GM12878 (cell line): ENCODE measurements around the gene F12. TPM values are rescaled to one million over a fixed set of nuclear protein-coding genes. Genes with fewer than 3 reads are reported as not detected.

Source experiments
- ASH2L ChIP-seq: fragments of 300-600, 200-600 bp; sonication (generic); IDR thresholded peaks from 2 replicates; pipeline ENCODE4 v1.6.1; 2017; ENCODE audit warnings: low read depth, mild to moderate bottlenecking, borderline replicate concordance
- CBFB ChIP-seq: IDR thresholded peaks from 2 replicates; pipeline ENCODE4 v1.6.1; 2016; ENCODE audit warnings: antibody characterized with exemption, low read depth
- DPF2 ChIP-seq: fragments of 450-650 bp; IDR thresholded peaks from 2 replicates; pipeline ENCODE4 v1.6.1; 2017; ENCODE audit warnings: mild to moderate bottlenecking
- ESRRA ChIP-seq: IDR thresholded peaks from 2 replicates; pipeline ENCODE4 v1.6.1; 2012; ENCODE audit warnings: mild to moderate bottlenecking, low read length, improper control_type of control experiment
- GATAD2B ChIP-seq: fragments of 450-650 bp; conservative IDR thresholded peaks from 2 replicates; pipeline ENCODE4 v1.6.1; 2017; ENCODE audit warnings: low read depth, mild to moderate bottlenecking, moderate library complexity
- HDAC6 ChIP-seq: fragments of 200-600 bp; sonication (generic); IDR thresholded peaks from one replicate; pipeline ENCODE4 v1.8.0; 2017; ENCODE audit warnings: antibody characterized with exemption; ENCODE audit not compliant: unreplicated experiment
- NFXL1 ChIP-seq: fragments of 450-650 bp; IDR thresholded peaks from 2 replicates; pipeline ENCODE4 v1.6.1; 2017; ENCODE audit warnings: antibody characterized with exemption, mild to moderate bottlenecking, borderline replicate concordance
- POU2F2 ChIP-seq: IDR thresholded peaks from 3 replicates; pipeline ENCODE4 v1.6.1; 2011; ENCODE audit warnings: low read depth, mild to moderate bottlenecking, low read length, borderline replicate concordance
- RB1 ChIP-seq: fragments of 450-650 bp; formaldehyde crosslinking; IDR thresholded peaks from 2 replicates; pipeline ENCODE4 v1.6.1; 2017; ENCODE audit warnings: mild to moderate bottlenecking, borderline replicate concordance
- RELA ChIP-seq: fragments of 450-650 bp; IDR thresholded peaks from 2 replicates; pipeline ENCODE4 v1.8.0; 2014; ENCODE audit warnings: borderline replicate concordance; ENCODE audit not compliant: partially characterized antibody
- SMC3 ChIP-seq: IDR thresholded peaks from 2 replicates; pipeline ENCODE4 v1.6.1; 2011; ENCODE audit warnings: low read length, improper control_type of control experiment, borderline replicate concordance
- SUZ12 ChIP-seq: fragments of 200-600 bp; sonication (generic); IDR thresholded peaks from one replicate; pipeline ENCODE4 v1.6.1; 2018; ENCODE audit warnings: antibody characterized with exemption, mild to moderate bottlenecking; ENCODE audit not compliant: unreplicated experiment
- ZNF622 ChIP-seq: fragments of 450-650 bp; IDR thresholded peaks from 2 replicates; pipeline ENCODE4 v1.6.1; 2017; ENCODE audit warnings: mild to moderate bottlenecking, inconsistent platforms
- polyA plus RNA-seq, 11 experiments: library from polyadenylated mRNA; depleted of rRNA in 4 of 11; unstranded in 6 of 11; stranded (reverse) in 5 of 11; fragments of >200 nt; fragmentation: Nextera tagmentation in 4 of 11; fragmentation: Illumina TruSeq in 1 of 11; extraction: Ambion mirVana in 4 of 11; extraction: Trizol in 1 of 11; gene quantifications; 1 replicate in 1 of 11; 2 replicates in 10 of 11; pipeline versions ENCODE4 v1.2.1 to v1.2.3, GENCODE V29; 2011 to 2016; ENCODE audit warnings: inconsistent platforms in 2 of 11, missing spikeins in 2 of 11, low read depth in 1 of 11
- total RNA-seq, 4 experiments: library from RNA; depleted of rRNA in 3 of 4; stranded (reverse); fragments of >200 nt in 3 of 4; fragmentation: Illumina TruSeq in 1 of 4; extraction: Trizol in 1 of 4; gene quantifications; 2 replicates each; pipeline versions ENCODE4 v1.2.1 to v1.2.3, GENCODE V29; 2013 to 2021
- TF ChIP-seq, protein P1 (sequence below): fragments of 450-650 bp; formaldehyde crosslinking; IDR thresholded peaks from 2 replicates; pipeline ENCODE4 v1.4.0; 2022; ENCODE audit warnings: mild to moderate bottlenecking, moderate library complexity
- TF ChIP-seq, protein P2 (sequence below): fragments of 450-650 bp; IDR thresholded peaks from 2 replicates; pipeline ENCODE4 v1.6.1; 2018; ENCODE audit warnings: borderline replicate concordance, mild to moderate bottlenecking; ENCODE audit not compliant: partially characterized antibody
- TF ChIP-seq, protein P3 (sequence below): IDR thresholded peaks from 2 replicates; pipeline ENCODE4 v1.6.1; 2012; ENCODE audit warnings: mild to moderate bottlenecking, low read depth, low read length
- TF ChIP-seq, protein P4 (sequence below): fragments of 450-650 bp; IDR thresholded peaks from 2 replicates; pipeline ENCODE4 v1.6.1; 2016; ENCODE audit warnings: mild to moderate bottlenecking, moderate library complexity, borderline replicate concordance

F12 gene
- total and polyA plus RNA-seq, 10 of the 15 experiments (the other 5 are each of a cell fraction or from before 2014, with no cell fraction given): 0.25 to 11.3 (median 5.5) TPM

DNA sequence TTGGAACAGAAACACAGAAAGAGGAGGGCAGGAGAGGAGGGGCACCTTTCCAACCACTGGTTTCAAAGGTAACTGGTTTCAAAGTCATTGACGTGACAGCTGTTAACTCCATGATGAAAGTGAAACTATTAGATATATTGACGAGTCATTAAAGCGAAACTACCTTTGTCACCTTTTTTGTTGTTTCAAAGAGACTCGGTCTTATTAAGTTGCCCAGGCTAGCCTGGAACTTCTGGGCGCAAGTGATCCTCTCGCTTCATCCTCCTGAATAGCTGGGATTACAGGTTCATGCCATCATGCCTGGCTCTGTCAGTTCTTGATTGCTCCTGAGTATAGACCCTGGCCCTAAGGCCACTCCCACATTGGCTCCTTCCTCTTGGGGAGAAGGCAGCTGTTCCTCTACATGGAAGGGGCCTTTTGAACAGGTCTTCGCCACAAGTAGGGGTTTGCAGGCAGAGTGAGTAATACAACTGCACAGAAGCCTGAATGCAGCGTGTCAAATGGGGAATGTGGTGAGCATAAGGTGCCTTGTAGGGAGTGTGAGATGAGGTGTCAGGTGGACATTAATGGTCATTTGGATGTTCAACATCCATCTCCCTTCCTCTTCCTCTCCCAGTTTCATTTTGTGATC lies 3.4 kb upstream of the F12 start (continued):
- TF ChIP-seq, protein P1, sequence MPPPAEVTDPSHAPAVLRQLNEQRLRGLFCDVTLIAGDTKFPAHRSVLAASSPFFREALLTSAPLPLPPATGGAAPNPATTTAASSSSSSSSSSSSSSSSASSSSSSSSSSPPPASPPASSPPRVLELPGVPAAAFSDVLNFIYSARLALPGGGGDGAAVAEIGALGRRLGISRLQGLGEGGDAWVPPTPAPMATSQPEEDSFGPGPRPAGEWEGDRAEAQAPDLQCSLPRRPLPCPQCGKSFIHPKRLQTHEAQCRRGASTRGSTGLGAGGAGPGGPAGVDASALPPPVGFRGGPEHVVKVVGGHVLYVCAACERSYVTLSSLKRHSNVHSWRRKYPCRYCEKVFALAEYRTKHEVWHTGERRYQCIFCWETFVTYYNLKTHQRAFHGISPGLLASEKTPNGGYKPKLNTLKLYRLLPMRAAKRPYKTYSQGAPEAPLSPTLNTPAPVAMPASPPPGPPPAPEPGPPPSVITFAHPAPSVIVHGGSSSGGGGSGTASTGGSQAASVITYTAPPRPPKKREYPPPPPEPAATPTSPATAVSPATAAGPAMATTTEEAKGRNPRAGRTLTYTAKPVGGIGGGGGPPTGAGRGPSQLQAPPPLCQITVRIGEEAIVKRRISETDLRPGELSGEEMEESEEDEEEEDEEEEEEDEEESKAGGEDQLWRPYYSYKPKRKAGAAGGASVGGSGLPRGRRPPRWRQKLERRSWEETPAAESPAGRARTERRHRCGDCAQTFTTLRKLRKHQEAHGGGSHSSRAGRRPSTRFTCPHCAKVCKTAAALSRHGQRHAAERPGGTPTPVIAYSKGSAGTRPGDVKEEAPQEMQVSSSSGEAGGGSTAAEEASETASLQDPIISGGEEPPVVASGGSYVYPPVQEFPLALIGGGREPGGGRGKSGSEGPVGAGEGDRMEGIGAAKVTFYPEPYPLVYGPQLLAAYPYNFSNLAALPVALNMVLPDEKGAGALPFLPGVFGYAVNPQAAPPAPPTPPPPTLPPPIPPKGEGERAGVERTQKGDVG: no peak
- TF ChIP-seq POU2F2 (no peak; the same call in 2 of the 3 replicates), SMC3 (no peak), NFXL1 (no peak), RB1 (no peak), CBFB (no peak; the same call in 1 of the 2 replicates), ZNF622 (no peak), DPF2 (peak; percentile 53), SUZ12 (no peak), GATAD2B (no peak), RELA (no peak), ESRRA (no peak), ASH2L (no peak; the same call in 1 of the 2 replicates), HDAC6 (no peak)
- TF ChIP-seq, protein P2, sequence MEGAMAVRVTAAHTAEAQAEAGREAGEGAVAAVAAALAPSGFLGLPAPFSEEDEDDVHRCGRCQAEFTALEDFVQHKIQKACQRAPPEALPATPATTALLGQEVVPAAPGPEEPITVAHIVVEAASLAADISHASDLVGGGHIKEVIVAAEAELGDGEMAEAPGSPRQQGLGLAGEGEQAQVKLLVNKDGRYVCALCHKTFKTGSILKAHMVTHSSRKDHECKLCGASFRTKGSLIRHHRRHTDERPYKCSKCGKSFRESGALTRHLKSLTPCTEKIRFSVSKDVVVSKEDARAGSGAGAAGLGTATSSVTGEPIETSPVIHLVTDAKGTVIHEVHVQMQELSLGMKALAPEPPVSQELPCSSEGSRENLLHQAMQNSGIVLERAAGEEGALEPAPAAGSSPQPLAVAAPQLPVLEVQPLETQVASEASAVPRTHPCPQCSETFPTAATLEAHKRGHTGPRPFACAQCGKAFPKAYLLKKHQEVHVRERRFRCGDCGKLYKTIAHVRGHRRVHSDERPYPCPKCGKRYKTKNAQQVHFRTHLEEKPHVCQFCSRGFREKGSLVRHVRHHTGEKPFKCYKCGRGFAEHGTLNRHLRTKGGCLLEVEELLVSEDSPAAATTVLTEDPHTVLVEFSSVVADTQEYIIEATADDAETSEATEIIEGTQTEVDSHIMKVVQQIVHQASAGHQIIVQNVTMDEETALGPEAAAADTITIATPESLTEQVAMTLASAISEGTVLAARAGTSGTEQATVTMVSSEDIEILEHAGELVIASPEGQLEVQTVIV: no peak
- TF ChIP-seq, protein P3, sequence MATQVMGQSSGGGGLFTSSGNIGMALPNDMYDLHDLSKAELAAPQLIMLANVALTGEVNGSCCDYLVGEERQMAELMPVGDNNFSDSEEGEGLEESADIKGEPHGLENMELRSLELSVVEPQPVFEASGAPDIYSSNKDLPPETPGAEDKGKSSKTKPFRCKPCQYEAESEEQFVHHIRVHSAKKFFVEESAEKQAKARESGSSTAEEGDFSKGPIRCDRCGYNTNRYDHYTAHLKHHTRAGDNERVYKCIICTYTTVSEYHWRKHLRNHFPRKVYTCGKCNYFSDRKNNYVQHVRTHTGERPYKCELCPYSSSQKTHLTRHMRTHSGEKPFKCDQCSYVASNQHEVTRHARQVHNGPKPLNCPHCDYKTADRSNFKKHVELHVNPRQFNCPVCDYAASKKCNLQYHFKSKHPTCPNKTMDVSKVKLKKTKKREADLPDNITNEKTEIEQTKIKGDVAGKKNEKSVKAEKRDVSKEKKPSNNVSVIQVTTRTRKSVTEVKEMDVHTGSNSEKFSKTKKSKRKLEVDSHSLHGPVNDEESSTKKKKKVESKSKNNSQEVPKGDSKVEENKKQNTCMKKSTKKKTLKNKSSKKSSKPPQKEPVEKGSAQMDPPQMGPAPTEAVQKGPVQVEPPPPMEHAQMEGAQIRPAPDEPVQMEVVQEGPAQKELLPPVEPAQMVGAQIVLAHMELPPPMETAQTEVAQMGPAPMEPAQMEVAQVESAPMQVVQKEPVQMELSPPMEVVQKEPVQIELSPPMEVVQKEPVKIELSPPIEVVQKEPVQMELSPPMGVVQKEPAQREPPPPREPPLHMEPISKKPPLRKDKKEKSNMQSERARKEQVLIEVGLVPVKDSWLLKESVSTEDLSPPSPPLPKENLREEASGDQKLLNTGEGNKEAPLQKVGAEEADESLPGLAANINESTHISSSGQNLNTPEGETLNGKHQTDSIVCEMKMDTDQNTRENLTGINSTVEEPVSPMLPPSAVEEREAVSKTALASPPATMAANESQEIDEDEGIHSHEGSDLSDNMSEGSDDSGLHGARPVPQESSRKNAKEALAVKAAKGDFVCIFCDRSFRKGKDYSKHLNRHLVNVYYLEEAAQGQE: no peak
- TF ChIP-seq, protein P4, sequence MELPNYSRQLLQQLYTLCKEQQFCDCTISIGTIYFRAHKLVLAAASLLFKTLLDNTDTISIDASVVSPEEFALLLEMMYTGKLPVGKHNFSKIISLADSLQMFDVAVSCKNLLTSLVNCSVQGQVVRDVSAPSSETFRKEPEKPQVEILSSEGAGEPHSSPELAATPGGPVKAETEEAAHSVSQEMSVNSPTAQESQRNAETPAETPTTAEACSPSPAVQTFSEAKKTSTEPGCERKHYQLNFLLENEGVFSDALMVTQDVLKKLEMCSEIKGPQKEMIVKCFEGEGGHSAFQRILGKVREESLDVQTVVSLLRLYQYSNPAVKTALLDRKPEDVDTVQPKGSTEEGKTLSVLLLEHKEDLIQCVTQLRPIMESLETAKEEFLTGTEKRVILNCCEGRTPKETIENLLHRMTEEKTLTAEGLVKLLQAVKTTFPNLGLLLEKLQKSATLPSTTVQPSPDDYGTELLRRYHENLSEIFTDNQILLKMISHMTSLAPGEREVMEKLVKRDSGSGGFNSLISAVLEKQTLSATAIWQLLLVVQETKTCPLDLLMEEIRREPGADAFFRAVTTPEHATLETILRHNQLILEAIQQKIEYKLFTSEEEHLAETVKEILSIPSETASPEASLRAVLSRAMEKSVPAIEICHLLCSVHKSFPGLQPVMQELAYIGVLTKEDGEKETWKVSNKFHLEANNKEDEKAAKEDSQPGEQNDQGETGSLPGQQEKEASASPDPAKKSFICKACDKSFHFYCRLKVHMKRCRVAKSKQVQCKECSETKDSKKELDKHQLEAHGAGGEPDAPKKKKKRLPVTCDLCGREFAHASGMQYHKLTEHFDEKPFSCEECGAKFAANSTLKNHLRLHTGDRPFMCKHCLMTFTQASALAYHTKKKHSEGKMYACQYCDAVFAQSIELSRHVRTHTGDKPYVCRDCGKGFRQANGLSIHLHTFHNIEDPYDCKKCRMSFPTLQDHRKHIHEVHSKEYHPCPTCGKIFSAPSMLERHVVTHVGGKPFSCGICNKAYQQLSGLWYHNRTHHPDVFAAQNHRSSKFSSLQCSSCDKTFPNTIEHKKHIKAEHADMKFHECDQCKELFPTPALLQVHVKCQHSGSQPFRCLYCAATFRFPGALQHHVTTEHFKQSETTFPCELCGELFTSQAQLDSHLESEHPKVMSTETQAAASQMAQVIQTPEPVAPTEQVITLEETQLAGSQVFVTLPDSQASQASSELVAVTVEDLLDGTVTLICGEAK: no peak
